Measurements from ENCODE around the gene KANSL1. TPM values are rescaled to one million over a fixed set of nuclear protein-coding genes. Genes with fewer than 3 reads are reported as not detected.

The KANSL1 gene
- polyA plus RNA-seq, 1 donor from 2014 or later, result 65.0 TPM

DNA sequence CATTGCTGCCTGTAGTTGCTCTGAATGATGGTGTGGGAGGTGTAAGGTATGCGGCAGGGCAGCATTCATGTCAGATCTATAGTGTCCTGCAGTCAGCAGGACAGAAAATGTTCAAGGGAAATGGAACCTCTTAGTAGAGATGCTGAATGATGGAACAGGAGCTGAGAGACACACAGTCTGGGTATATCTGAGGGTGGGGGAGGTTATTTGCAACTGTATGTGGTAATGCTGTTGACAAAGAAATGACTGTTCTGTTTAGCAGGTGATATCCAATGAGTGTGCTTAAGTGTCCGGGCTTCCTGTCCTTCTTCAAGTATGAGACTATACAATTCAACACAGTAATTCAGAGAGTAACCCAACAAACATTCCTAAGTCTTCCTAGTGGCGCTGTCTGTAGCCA is 147.6 kb downstream of the KANSL1 start:
- TF ChIP-seq, protein P1, sequence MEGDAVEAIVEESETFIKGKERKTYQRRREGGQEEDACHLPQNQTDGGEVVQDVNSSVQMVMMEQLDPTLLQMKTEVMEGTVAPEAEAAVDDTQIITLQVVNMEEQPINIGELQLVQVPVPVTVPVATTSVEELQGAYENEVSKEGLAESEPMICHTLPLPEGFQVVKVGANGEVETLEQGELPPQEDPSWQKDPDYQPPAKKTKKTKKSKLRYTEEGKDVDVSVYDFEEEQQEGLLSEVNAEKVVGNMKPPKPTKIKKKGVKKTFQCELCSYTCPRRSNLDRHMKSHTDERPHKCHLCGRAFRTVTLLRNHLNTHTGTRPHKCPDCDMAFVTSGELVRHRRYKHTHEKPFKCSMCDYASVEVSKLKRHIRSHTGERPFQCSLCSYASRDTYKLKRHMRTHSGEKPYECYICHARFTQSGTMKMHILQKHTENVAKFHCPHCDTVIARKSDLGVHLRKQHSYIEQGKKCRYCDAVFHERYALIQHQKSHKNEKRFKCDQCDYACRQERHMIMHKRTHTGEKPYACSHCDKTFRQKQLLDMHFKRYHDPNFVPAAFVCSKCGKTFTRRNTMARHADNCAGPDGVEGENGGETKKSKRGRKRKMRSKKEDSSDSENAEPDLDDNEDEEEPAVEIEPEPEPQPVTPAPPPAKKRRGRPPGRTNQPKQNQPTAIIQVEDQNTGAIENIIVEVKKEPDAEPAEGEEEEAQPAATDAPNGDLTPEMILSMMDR (IDR thresholded peaks at IDR 0.05; ENCODE audit: poor library complexity, severe bottlenecking), result no peak
- H3K9me3 ChIP-seq (ENCODE audit: low read length), result no peaks in the 10 kb centered on the region
- H3K36me3 ChIP-seq (ENCODE audit: insufficient read depth, low read length), result peaks cover 6% of the 10 kb centered on the region
- no peaks in the 10 kb centered on the region for H3F3A ChIP-seq (ENCODE audit: insufficient read depth, low read length, poor library complexity, severe bottlenecking)
- no peak overlapping the region for H3K4me3 ChIP-seq (ENCODE audit: low read length)
- H3K9me2 ChIP-seq (ENCODE audit: insufficient read depth, low read length), result no peaks in the 10 kb centered on the region
- no peak overlapping the region for H3K27ac ChIP-seq (ENCODE audit: low read length)
- no peak overlapping the region for H3K9ac ChIP-seq (ENCODE audit: low read length)
- no peak overlapping the region for H2AFZ ChIP-seq (ENCODE audit: low read depth, low read length)
- H3K79me2 ChIP-seq (replicated peaks; ENCODE audit: insufficient read depth, low read length), result peaks cover 5% of the 10 kb centered on the region
- H4K20me1 ChIP-seq (ENCODE audit: insufficient read depth), result peaks cover 5% of the 10 kb centered on the region
- no peak overlapping the region for H3K4me2 ChIP-seq (ENCODE audit: low read length)
- H3K27me3 ChIP-seq (ENCODE audit: insufficient read depth, low read depth, low read length), result no peaks in the 10 kb centered on the region

DNA sequence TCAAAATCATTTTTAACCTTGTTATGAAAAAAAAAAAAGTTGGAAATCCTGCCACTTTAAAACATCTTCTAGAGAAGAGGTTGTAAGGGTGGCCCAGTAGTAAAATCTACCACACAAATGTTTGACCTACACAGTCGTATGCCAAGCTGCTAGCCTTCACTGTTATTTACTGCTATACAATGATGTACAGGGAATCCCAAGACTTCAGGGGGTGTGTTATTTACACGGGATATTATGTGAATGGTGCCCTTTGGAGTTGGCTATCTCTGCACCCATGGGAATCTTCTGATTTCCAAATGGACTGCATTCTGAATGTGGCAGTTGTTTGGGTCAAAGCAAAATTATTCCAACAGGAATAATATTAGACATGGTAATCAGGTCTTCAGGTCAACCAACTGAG is 148.2 kb downstream of the KANSL1 start:
- no peak overlapping the region for H2AFZ ChIP-seq (ENCODE audit: low read depth, low read length)
- no peaks in the 10 kb centered on the region for H3K9me2 ChIP-seq (ENCODE audit: insufficient read depth, low read length)
- no peak overlapping the region for H3K27ac ChIP-seq (ENCODE audit: low read length)
- H3K36me3 ChIP-seq (ENCODE audit: insufficient read depth, low read length), result peaks cover 6% of the 10 kb centered on the region
- no peak overlapping the region for H3K4me2 ChIP-seq (ENCODE audit: low read length)
- peaks cover 5% of the 10 kb centered on the region for H3K79me2 ChIP-seq (replicated peaks; ENCODE audit: insufficient read depth, low read length)
- no peak overlapping the region for H3K9ac ChIP-seq (ENCODE audit: low read length)
- no peaks in the 10 kb centered on the region for H3F3A ChIP-seq (ENCODE audit: insufficient read depth, low read length, poor library complexity, severe bottlenecking)
- no peaks in the 10 kb centered on the region for H3K9me3 ChIP-seq (ENCODE audit: low read length)
- H3K27me3 ChIP-seq (ENCODE audit: insufficient read depth, low read depth, low read length), result no peaks in the 10 kb centered on the region
- TF ChIP-seq MXI1 (conservative IDR thresholded peaks at IDR 0.05; ENCODE audit: poor library complexity, severe bottlenecking) (no peak), SMC3 (conservative IDR thresholded peaks at IDR 0.05; ENCODE audit: poor library complexity) (no peak), POLR2AphosphoS5 (IDR thresholded peaks at IDR 0.05) (no peak), TAF1 (IDR thresholded peaks at IDR 0.05; ENCODE audit: low read depth) (no peak)
- TF ChIP-seq, protein P2, sequence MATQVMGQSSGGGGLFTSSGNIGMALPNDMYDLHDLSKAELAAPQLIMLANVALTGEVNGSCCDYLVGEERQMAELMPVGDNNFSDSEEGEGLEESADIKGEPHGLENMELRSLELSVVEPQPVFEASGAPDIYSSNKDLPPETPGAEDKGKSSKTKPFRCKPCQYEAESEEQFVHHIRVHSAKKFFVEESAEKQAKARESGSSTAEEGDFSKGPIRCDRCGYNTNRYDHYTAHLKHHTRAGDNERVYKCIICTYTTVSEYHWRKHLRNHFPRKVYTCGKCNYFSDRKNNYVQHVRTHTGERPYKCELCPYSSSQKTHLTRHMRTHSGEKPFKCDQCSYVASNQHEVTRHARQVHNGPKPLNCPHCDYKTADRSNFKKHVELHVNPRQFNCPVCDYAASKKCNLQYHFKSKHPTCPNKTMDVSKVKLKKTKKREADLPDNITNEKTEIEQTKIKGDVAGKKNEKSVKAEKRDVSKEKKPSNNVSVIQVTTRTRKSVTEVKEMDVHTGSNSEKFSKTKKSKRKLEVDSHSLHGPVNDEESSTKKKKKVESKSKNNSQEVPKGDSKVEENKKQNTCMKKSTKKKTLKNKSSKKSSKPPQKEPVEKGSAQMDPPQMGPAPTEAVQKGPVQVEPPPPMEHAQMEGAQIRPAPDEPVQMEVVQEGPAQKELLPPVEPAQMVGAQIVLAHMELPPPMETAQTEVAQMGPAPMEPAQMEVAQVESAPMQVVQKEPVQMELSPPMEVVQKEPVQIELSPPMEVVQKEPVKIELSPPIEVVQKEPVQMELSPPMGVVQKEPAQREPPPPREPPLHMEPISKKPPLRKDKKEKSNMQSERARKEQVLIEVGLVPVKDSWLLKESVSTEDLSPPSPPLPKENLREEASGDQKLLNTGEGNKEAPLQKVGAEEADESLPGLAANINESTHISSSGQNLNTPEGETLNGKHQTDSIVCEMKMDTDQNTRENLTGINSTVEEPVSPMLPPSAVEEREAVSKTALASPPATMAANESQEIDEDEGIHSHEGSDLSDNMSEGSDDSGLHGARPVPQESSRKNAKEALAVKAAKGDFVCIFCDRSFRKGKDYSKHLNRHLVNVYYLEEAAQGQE (IDR thresholded peaks at IDR 0.05; ENCODE audit: borderline replicate concordance), result no peak
- H4K20me1 ChIP-seq (ENCODE audit: insufficient read depth), result peaks cover 5% of the 10 kb centered on the region
- no peak overlapping the region for H3K4me3 ChIP-seq (ENCODE audit: low read length)

DNA sequence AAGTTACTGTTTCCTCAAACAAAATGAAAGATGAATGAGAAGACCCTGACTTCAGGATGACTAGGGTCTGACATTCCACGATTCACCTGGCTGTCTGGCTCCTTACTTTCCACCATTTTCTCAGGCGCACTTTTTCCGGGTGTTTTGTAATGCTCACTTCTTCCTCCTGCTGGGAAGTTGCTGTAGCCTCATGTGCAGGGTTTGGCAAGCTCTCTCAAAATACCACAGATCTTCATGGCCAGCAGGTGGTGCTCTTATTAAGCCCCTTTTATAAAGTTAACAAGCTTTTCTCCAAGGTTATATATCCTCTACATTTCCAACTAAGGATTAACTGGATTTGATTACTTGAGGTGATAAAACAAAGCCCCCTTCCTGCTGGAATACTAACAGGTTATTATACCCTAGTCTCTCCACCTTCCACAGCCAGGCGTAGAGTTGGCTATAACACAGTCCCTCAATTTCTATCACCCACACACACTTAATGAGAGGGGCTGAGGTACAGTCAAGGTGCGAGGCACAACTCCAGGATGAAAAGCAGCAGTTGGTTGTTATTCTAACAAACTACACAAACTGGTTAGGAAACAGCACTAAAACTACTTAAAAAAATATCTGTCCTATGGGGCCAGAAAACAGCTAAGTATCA is 148.8 kb downstream of the KANSL1 start:
- TF ChIP-seq, protein P1 (IDR thresholded peaks at IDR 0.05; ENCODE audit: poor library complexity, severe bottlenecking), result peak; percentile 87
- TF ChIP-seq MXI1 (conservative IDR thresholded peaks at IDR 0.05; ENCODE audit: poor library complexity, severe bottlenecking) (no peak), POLR2AphosphoS5 (IDR thresholded peaks at IDR 0.05) (no peak), SMC3 (conservative IDR thresholded peaks at IDR 0.05; ENCODE audit: poor library complexity) (peak; percentile 82), TAF1 (IDR thresholded peaks at IDR 0.05; ENCODE audit: low read depth) (no peak), RAD21 (conservative IDR thresholded peaks at IDR 0.05) (peak; percentile 78)
- TF ChIP-seq, protein P2 (IDR thresholded peaks at IDR 0.05; ENCODE audit: borderline replicate concordance), result no peak
- Histone ChIP-seq H3K36me3 (ENCODE audit: insufficient read depth, low read length) (peaks cover 6% of the 10 kb centered on the region), H3K27ac (ENCODE audit: low read length) (no peak overlapping the region)

More for the DNA sequence above, 148.8 kb downstream of the KANSL1 start:
- H3F3A ChIP-seq (ENCODE audit: insufficient read depth, low read length, poor library complexity, severe bottlenecking), result no peaks in the 10 kb centered on the region
- H3K9me2 ChIP-seq (ENCODE audit: insufficient read depth, low read length), result no peaks in the 10 kb centered on the region
- no peak overlapping the region for H3K4me3 ChIP-seq (ENCODE audit: low read length)
- H3K9me3 ChIP-seq (ENCODE audit: low read length), result no peaks in the 10 kb centered on the region
- H3K9ac ChIP-seq (ENCODE audit: low read length), result no peak overlapping the region
- H4K20me1 ChIP-seq (ENCODE audit: insufficient read depth), result peaks cover 5% of the 10 kb centered on the region
- no peak overlapping the region for H3K4me2 ChIP-seq (ENCODE audit: low read length)
- no peak overlapping the region for H2AFZ ChIP-seq (ENCODE audit: low read depth, low read length)
- peaks cover 5% of the 10 kb centered on the region for H3K79me2 ChIP-seq (replicated peaks; ENCODE audit: insufficient read depth, low read length)
- no peaks in the 10 kb centered on the region for H3K27me3 ChIP-seq (ENCODE audit: insufficient read depth, low read depth, low read length)
